DOHH2 (cell line): ENCODE data around the gene MAP4K5.

Source experiments
- H3F3A ChIP-seq: fragments of 200-600 bp; sonication (generic), shearing (Covaris generic); 2 replicates; pipeline ENCODE4 v1.6.0; 2016; ENCODE audit warnings: antibody characterized with exemption, mild to moderate bottlenecking; ENCODE audit not compliant: control insufficient read depth, insufficient read depth
- H3K27ac ChIP-seq: fragments of 200-600 bp; sonication (generic); 2 replicates; pipeline ENCODE4 v1.5.1; 2014; ENCODE audit warnings: low read depth, mild to moderate bottlenecking, low read length, moderate library complexity
- H3K27me3 ChIP-seq: fragments of 200-600 bp; sonication (generic); 2 replicates; pipeline ENCODE4 v1.6.1; 2014; ENCODE audit warnings: mild to moderate bottlenecking, low read length, mixed read lengths; ENCODE audit not compliant: control insufficient read depth
- H3K36me3 ChIP-seq: fragments of 200-600 bp; sonication (generic); 2 replicates; pipeline ENCODE4 v1.6.1; 2014; ENCODE audit warnings: mild to moderate bottlenecking, low read length, moderate library complexity, mixed read lengths; ENCODE audit not compliant: control insufficient read depth
- H3K4me1 ChIP-seq: fragments of 200-600 bp; sonication (generic); 2 replicates; pipeline ENCODE4 v1.6.1; 2014; ENCODE audit warnings: mild to moderate bottlenecking, low read length, mixed read lengths; ENCODE audit not compliant: control insufficient read depth
- H3K4me2 ChIP-seq: fragments of 200-600 bp; sonication (generic); 2 replicates; pipeline ENCODE4 v1.6.0; 2014; ENCODE audit warnings: mild to moderate bottlenecking, low read length, moderate library complexity
- H3K4me3 ChIP-seq: fragments of 200-600 bp; sonication (generic); 2 replicates; pipeline ENCODE4 v1.5.1; 2014; ENCODE audit warnings: mild to moderate bottlenecking, low read length, mixed read lengths
- H3K79me2 ChIP-seq: fragments of 200-600 bp; sonication (generic); 2 replicates; pipeline ENCODE4 v1.6.1; 2014; ENCODE audit warnings: mild to moderate bottlenecking, low read length, mixed read lengths; ENCODE audit not compliant: control insufficient read depth
- H3K9me2 ChIP-seq: fragments of 200-600 bp; sonication (generic); replicated peaks from 2 replicates; pipeline ENCODE4 v1.6.1; 2014; ENCODE audit warnings: mild to moderate bottlenecking, low read length, mixed read lengths; ENCODE audit not compliant: control insufficient read depth
- H3K9me3 ChIP-seq: fragments of 200-600 bp; sonication (generic); 2 replicates; pipeline ENCODE4 v1.6.1; 2014; ENCODE audit warnings: antibody characterized with exemption, low read length, mixed read lengths; ENCODE audit not compliant: control insufficient read depth, insufficient read depth
- H4K20me1 ChIP-seq: fragments of 200-600 bp; sonication (generic); 2 replicates; pipeline ENCODE4 v1.6.0; 2014; ENCODE audit warnings: low read depth, mild to moderate bottlenecking, antibody characterized with exemption, low read length, moderate library complexity; ENCODE audit not compliant: control insufficient read depth, insufficient read depth
- CTCF ChIP-seq: fragments of 200-600 bp; sonication (generic); IDR thresholded peaks from one replicate; pipeline ENCODE4 v1.5.1; 2014; ENCODE audit warnings: antibody characterized with exemption, mild to moderate bottlenecking, low read depth, low read length; ENCODE audit not compliant: poor library complexity, severe bottlenecking
- EZH2phosphoT487 ChIP-seq: fragments of 200-600 bp; sonication (generic); IDR thresholded peaks from 2 replicates; pipeline ENCODE4 v1.6.1; 2017; ENCODE audit warnings: borderline replicate concordance, mild to moderate bottlenecking, antibody characterized with exemption, low read length, moderate library complexity, mixed read lengths

MAP4K5 gene

GRCh38 chr14:50389668-50390441 is 142.5 kb downstream of the MAP4K5 start:
- Histone ChIP-seq H3K36me3 (no peaks in the 10 kb centered on the region), H3K4me3 (no peak overlapping the region), H3K27me3 (no peaks in the 10 kb centered on the region), H3K4me1 (no peaks in the 10 kb centered on the region), H3K4me2 (no peak overlapping the region), H3F3A (no peaks in the 10 kb centered on the region), H3K79me2 (no peaks in the 10 kb centered on the region), H3K9me2 (no peaks in the 10 kb centered on the region), H3K27ac (no peak overlapping the region), H4K20me1 (no peaks in the 10 kb centered on the region), H3K9me3 (no peaks in the 10 kb centered on the region)
- TF ChIP-seq EZH2phosphoT487 (no peak), CTCF (no peak)

GRCh38 chr14:50388256-50388931 is 144.0 kb downstream of the MAP4K5 start:
- no peaks in the 10 kb centered on the region for H3K79me2 ChIP-seq
- no peaks in the 10 kb centered on the region for H3K36me3 ChIP-seq
- H3K4me1 ChIP-seq: no peaks in the 10 kb centered on the region
- no peaks in the 10 kb centered on the region for H3K9me3 ChIP-seq
- no peak overlapping the region for H3K4me2 ChIP-seq
- H3K4me3 ChIP-seq: no peak overlapping the region
- H3K9me2 ChIP-seq: no peaks in the 10 kb centered on the region
- no peaks in the 10 kb centered on the region for H3F3A ChIP-seq
- H3K27me3 ChIP-seq: no peaks in the 10 kb centered on the region
- no peak for TF ChIP-seq EZH2phosphoT487
- TF ChIP-seq CTCF: no peak
- no peaks in the 10 kb centered on the region for H4K20me1 ChIP-seq
- no peak overlapping the region for H3K27ac ChIP-seq

GRCh38 chr14:50387548-50387947 is 144.8 kb downstream of the MAP4K5 start:
- Histone ChIP-seq H3K27ac (no peak overlapping the region), H3K4me2 (no peak overlapping the region), H3K9me2 (no peaks in the 10 kb centered on the region), H3K4me1 (no peaks in the 10 kb centered on the region), H3F3A (no peaks in the 10 kb centered on the region), H4K20me1 (no peaks in the 10 kb centered on the region), H3K36me3 (no peaks in the 10 kb centered on the region), H3K4me3 (no peak overlapping the region), H3K79me2 (no peaks in the 10 kb centered on the region), H3K9me3 (no peaks in the 10 kb centered on the region), H3K27me3 (no peaks in the 10 kb centered on the region)
- TF ChIP-seq EZH2phosphoT487 (no peak), CTCF (no peak)
